ENCODE data around the gene BANF2.

Gene BANF2

DNA sequence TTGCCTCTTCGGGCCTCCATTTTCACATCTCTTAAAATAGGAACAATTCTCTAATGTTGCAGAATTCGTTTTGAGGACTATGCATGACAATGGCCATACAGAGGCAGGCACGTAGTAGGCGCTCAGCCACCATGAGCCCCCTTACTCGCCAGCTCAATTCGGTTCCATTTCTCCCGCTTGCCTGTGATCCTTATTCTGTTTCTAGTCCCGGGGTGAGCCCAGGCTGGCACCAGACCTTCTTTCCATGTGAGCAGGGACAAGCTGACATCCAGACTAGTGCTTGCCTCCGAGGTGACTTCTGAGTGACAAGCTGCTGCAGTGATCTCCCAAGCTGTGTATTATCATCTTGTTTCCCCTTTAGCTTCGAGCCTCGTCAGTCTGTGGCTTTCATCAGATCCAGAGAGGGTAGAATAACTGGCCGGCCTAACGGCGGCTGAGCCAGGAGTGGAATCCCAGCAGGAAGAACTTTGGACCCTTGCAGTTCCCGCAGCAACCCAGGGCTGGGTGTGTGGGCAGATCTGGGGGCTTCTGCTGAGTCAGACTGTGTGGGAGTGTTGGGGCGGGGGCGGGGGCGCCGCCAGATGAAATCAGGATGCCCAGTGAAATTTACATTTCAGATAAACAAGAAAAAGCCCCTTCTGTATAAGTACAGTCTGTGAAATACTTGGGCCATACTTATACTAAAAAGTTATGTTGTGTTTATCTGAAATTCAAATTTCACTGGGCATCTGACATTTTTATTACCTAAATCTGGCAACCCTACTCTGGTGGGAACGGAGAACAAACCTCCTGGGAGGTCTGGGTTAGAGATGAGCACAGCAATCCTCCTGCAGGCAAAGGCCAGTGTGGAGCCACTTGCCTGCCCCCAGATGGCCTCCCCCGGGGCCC, 10.9 kb downstream of the BANF2 start:
- no peak for DNase-seq

DNA sequence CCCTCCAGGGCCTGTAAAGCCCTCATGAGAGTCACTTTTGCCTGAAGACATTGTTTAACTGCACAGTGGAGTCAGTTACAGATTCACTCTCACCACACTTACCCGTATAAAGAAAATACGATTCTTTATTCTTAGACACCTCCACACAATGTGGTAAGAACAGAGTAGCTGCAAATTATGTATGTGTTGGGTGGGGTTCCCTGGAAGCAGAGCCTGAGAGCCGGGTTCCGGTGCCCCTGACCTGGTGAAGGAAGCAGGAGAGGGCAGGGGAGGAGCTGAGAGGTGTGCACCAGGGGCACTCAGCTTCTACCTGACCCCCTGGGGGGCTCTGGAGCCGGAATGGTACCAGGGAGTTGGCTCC, 11.5 kb downstream of the BANF2 start:
- DNase-seq, result no peak

DNA sequence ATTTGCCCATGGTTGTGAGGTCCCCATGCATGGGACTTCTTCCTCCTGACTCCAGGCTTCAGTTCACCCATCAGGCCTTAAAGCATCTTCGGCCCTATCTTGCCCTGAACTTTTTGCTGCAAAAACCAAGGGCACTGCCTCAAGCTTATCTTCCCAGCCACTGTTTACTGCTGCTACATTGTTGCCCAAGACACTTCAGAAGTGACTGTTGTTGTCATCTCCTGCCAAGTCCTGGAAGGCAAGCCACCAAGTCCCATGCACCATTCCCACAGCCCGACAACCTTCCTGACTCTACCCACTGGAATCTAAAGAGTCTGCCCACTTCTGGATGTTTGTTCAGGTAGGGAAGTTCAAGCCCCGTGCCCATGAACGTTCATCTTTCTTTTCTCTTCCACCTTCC, 12.4 kb downstream of the BANF2 start:
- DNase-seq, result no peak

DNA sequence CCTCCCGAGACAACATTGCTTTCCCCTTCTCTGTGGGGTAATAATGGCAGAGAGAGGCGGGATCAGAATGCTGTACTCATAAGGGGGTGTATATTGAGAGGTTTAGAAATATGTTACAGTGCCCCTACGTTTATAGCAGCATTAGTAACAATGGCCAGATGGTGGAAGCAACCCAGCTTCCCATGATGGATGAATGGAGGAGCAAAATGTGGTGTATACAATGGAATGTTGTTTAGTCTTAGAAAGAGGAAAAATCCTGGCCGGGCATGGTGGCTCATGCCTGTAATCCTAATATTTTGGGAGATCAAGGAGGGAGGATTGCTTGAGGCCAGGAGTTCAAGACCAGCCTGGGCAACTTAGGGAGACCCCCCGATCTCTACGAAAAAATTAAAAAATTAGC, 12.9 kb downstream of the BANF2 start:
- no peak for DNase-seq

DNA sequence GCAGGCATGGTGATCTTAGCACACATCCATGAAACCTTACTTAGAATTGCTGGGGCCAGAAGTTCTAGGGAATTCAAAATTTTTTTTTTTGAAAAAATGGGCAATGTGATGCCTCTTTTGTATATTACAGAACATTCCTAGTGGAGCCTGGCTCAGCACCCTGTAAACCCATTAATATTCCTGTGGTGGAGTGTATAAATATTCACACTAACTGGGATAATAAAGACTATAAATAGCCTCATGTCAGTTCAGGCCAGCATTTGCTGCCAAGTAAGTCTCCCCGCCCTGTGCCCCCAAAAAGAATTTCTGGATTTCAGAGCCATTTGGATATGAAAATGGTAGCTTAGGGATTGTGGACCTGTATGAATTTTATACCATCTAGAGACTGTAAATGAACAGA, 14.8 kb downstream of the BANF2 start:
- no peak for DNase-seq

- DNase-seq, result no peak
Observed at GRCh38 chr20:17715075-17715474, 15.3 kb downstream of the BANF2 start.

DNA sequence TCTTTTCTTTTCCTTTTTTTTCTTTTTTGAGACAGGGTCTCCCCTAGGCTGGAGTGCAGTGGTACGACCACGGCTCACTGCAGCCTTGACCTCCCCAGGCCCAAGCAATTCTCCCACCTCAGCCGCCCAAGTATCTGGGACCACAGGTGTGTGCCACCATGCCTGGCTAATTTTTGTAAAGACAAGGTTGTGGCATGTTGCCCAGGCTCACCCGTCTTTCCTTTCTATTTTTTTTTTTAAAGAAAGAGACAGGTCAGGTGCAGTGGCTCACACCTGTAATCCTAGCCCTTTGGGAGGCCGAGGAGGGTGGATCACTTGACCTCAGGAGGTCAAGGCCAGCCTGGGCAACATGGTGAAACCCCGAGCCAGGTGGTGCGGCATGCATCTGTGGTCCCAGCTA, 16.6 kb downstream of the BANF2 start:
- DNase-seq, result no peak

DNA sequence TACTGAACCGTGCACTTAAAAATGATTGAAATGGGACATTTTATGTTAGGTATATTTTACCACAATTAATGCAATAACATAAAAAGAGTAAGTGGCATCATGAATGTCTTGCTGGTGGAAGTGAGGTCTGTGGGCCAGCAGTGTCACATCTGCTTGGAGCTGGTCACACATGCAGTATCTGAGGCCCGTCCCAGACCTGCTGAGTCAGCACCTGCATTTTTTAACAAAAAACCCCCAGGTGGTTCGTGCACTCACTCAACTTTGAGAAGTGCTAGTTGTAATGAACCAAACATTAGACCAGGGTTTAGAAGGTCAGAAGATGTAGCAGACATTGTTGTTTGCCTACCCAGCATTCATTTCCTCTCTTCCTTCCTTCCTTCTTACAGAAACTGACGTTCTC, 21.0 kb downstream of the BANF2 start:
- DNase-seq, result no peak

DNA sequence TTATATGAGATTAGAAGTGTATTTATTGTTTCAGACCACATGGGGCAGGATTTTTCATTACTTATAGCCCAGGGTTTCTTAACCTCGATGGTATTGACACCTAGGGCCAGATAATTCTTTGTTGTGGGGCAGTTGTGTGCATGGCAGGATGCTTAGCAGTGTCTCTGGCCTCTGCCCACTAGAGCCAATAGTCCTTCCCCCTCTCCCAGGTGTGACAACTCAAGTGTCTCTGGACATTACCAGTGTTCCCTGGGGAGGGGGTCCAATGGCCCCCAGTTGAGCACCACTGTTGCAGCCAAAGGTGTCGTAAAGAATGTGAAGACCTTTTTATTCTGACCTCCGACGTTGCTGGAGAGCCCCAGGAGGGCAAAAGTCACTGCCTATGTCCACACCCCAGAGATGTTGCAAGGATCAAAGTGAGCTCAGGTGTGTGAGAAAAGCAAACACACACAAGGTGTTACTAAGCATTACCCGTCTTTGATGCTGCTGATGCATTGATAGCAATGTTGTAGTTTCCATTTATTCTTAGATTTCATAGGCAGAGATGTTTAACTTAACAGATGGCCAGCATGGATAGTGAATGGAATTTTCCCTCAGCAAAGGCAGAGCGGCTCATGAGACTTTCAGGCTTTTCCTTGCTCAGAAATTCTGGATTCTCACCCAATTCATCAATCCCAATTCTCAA, 22.2 kb downstream of the BANF2 start:
- DNase-seq, result no peak

DNA sequence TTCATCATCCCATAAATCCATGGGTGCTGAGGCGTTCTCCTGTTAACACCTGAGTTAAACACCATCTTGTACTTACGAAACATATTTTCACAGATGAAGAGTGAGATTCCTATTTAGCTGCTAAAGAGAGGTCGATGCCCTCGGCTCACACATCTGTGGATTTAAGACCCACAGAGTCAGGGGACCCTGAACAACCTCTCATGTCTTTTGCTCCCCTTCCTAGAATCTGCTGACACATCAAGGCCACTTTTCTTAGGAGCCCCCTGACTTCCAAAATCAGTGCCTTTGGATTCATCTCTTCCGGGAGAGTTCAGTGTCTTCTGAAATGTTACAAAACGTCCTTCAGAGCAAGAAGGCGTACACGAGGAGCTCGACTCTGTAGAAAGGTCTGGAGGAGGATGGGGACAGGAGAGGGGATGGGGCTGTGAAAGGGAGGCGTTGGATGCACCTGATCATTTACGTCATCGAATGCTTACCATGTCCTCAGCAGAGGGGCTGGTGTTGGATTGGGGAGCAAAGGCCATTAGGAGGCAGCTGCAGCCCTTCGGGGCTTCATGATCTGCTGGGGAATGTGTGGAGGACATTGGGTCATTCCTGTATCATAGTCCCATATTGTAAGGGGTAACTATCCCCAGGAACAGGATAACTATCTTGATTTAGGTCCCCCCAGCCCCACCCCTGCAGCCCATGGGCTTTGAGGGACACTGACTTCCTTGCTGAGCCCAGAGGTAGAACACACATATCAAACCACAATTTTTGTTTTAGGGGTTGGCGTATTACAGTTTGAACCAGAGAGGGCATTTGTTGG, 22.9 kb downstream of the BANF2 start:
- DNase-seq, result no peak

DNA sequence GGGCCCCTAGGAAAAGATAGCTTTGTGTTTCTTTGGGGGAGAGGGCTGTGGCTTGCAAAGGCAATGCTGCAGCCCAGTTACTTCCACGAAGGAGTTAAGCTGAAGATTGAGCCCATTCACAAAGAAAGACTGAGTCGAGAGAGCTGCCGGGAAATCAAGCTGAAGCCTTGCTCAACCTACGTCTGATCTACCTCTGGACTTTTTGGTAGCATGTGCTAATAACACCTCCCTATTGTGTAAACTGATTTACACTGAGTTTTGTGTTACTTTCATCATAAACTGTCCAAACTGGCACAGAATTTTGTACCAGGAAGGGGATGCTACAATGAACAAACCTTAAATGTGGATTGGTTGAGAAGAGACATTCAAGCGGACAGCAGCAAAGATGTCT, 23.5 kb downstream of the BANF2 start:
- DNase-seq, result no peak

GRCh38 chr20:17725094-17725835, 25.5 kb downstream of the BANF2 start:
- DNase-seq, result no peak

DNA sequence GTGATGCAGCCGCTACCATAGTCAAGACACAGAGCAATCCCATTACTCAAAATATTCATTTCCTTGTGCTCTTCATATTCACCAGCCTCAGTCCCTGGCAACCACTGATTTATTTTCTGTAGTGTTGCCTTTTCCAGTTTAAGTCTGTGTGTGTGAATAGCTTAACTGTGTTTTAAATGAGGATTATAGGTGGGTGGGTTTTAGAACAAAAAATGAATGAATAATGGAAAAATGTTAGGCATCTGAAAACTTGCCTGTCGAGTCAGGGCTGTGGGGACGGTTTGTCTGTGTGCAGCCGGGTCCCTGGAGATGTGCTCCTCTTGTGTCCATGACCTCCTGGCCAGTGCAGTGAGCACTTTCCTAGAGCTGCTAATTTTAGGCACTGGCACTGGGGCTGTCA, 27.1 kb downstream of the BANF2 start:
- no peak for DNase-seq

DNA sequence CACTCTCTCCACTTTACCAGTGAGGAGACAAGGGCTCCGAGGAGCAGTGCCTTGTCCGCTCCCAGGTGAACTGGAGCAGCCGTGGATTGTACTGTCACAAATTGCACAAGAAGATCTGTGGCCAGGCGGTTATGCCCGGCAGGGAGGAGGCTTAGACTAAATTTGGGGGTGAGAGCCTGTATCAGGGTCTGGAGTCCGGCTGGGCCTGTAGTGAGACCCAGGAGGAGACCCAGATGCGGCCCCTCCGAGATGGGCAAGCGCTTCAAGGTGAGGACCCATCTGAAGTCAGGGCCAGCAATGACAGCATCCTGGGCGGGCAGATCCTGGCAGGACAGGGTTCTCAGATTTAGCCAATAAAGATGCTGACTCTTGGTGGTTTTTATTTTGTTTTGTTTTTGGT, 27.6 kb downstream of the BANF2 start:
- DNase-seq, result no peak

DNA sequence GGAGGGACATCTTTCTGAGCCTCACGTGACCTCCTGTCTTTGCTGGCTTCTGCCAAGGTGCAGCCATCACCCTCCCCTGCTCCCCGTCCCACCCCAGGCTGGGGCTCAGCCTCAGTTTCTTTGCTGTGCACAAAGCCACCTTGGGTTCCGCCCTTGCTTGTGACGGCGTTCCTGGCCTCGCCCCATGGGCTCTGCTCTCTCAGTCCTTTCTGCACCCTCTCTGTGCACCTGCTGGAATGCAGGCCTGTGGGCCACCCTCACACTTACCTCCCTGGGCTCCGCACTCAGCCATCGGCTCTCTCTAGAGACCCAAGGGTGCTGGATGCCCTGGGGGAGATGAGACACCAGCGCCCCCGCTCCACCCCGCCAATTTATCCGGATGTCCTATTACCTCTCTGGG, 28.3 kb downstream of the BANF2 start:
- no peak for DNase-seq

- DNase-seq, result no peak
Observed at GRCh38 chr20:17730071-17730470, 30.3 kb downstream of the BANF2 start.

DNA sequence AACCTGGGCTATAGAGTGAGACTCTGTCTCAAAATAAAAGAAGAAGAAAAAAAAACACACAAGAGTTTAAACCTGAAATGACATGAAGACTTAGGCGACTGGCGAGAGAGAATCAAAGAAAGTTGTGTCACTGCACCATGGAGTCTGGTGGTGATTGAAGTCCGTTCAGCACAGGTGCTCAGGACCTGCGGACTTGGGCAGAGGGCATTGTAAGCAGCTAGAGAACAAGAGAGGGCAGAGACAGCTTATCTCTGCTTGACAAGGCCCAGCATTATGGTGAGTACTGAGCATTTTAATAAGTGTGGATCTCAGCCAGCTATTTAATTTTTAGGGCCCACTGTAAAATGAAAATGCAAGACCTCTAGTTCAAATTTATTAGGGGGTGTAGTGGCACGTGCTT, 31.5 kb downstream of the BANF2 start:
- no peak for DNase-seq

DNA sequence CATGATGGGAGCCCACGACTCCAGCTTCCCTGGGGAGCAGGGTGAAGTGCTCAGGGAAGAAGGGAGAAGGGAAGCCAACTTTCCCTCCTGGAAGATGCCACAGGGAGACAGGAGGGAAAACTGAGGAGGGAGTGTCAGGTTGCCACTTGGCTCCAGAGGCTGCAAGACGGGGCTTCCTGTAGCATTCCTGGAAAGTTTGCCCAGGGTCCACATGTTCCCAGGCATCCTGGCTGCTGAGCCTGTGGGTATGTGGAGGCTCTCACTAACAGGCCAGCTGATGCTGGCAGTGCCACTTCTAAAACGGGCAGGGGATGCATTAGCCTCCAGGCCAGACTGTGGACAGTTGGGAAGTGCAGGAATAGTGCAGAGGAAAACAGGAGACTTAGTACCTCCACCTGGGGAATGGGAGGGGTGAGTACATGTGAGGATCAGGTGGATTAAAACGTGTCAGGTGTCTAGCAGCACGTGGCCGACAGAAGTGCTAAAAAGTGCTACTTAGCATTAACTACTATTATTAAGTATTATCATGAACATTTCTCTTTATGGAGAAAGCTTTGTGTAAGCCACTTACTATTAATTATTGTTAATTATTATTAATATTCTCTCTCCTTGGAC, 33.2 kb downstream of the BANF2 start:
- no peak for DNase-seq

GRCh38 chr20:17733767-17734304, 34.1 kb downstream of the BANF2 start:
- no peak for DNase-seq

GRCh38 chr20:17734374-17734773, 34.6 kb downstream of the BANF2 start:
- no peak for DNase-seq

GRCh38 chr20:17735206-17735804, 35.5 kb downstream of the BANF2 start:
- no peak for DNase-seq
